ENCODE results near the gene SCGB1C1. TPM values are rescaled to one million over a fixed set of nuclear protein-coding genes. Genes with fewer than 3 reads are reported as not detected.
"Not testable (repeated sequence)": the region's sequence is repeated elsewhere in the genome, so short reads cannot be mapped to it uniquely, and the experiment has no call there.

Gene SCGB1C1
- total RNA-seq, 1 donor from 2014 or later: not detected

- DNase-seq: peak; percentile 24
- intact Hi-C loops (cut with DNase I): no loop called here
- ATAC-seq (ENCODE audit: poor library complexity): no peak
Measured at GRCh38 chr11:212150-213100, 19.5 kb downstream of the SCGB1C1 start.

GRCh38 chr11:213111-213510, 20.2 kb downstream of the SCGB1C1 start:
- ATAC-seq (ENCODE audit: poor library complexity): no peak
- intact Hi-C loops (cut with DNase I): no loop called here
- DNase-seq: peak; percentile 23

- intact Hi-C loops (cut with DNase I): no loop called here
- DNase-seq (peak; percentile 33), ATAC-seq (ENCODE audit: poor library complexity) (no peak)
Measured at GRCh38 chr11:214083-214482, 21.2 kb downstream of the SCGB1C1 start.

DNA sequence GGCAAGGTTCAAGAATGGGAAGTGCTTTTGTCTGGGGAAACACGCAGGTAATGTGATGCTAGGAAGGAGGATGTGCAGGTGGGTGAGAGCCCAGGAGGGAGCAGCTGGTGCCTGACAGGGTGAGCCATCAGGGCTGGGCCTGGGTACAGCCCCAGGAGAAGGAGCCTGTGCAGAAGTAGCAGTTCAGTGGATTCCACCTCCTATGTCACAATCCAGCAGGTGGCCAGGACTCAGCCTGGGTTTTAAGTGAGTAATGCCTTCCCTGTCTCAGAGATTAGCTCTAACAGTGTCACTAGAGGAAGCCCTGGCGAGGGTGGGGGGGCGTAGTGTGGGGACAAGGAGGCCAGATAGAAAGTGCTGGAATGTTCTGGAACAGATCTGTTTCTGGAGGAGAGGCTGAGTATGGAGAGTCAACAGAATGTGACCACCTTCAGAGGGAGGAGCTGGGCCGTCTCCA, 22.7 kb downstream of the SCGB1C1 start:
- ATAC-seq (ENCODE audit: poor library complexity) (no peak), DNase-seq (peak; percentile 31)
- intact Hi-C loops (cut with DNase I): no loop called here

- ATAC-seq (ENCODE audit: poor library complexity) (no peak), DNase-seq (peak; percentile 11)
- intact Hi-C loops (cut with DNase I): no loop called here
Measured at GRCh38 chr11:216081-216974, 23.4 kb downstream of the SCGB1C1 start.

DNA sequence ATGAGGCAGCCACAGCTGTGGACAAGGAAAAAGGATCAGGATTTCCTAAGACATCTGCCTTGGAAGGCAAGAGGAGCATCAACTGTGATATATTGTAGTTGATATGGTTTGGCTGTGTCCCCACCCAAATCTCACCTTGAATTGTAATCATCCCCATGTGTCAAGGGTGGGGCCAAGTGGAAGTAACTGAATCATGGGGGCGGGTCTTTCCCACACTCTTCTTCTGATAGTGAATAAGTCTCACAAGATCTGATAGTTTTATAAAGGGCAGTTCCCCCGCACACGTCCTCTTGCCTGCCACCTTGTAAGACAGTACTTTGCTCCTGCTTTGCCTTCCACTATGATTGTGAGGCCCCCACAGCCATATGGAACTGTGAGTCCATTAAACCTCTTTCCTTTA, 24.8 kb downstream of the SCGB1C1 start:
- intact Hi-C loops (cut with DNase I): no loop called here
- DNase-seq (no peak), ATAC-seq (ENCODE audit: poor library complexity) (no peak)

DNA sequence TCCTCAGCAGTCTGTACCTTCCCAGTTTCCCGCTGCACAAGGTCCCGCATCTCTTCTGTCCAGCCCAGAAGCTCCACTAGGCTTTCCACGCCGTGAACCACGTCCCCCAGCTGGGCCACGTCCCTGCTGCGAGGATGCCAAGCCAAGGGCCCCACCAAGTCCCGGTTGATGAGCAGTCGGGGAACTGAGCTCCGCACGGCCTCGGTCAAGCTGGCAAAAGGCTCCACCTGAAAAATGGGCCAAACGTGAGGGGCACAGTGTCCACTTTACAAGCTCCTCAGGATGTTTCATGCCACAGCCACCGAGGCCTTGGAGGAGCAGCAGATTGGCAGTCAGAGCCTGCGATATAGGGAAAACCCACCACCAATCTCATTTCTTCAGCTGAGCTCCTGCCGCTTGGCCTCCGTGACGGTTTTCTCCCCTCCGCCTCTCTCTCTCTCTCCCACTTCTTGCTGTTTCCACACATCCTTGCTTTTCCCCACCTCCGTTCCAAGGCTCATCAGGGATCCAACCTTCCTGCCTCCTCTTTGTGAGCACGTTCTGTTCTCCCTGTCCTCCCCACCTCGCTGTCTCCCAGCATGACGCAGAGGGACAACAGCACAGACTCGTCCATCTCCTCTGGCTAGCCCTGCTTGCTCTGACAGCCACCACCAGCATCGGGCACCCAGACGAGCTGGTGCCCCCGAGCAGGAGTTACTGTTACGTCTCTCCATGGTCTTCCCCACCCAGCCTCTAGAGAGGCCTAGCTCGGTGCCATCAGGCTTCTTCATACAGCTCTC, 26.1 kb downstream of the SCGB1C1 start:
- ATAC-seq (ENCODE audit: poor library complexity) (no peak), DNase-seq (peak; percentile 37)
- intact Hi-C loops (cut with DNase I): no loop called here

DNA sequence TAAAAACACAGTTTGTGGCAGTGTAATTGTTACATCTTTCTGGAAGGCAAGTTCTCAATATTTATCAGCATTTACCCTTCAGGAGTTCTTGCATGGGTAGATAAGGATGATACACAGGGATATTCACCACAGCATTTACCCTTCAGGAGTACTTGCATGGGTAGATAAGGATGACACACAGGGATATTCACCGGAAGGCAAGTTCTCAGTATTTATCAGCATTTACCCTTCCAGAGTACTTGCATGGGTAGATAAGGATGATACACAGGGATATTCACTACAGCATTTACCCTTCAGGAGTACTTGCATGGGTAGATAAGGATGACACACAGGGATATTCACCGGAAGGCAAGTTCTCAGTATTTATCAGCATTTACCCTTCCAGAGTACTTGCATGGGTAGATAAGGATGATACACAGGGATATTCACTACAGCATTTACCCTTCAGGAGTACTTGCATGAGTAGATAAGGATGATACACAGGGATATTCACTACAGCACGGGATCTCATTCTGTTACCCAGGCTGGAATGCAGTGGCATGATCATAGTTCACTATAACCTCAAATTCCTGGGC, 27.9 kb downstream of the SCGB1C1 start:
- DNase-seq; intact Hi-C loops (cut with DNase I); ATAC-seq (ENCODE audit: poor library complexity): not testable (repeated sequence)

GRCh38 chr11:221539-221938, 28.7 kb downstream of the SCGB1C1 start:
- no peak for DNase-seq
- ATAC-seq (ENCODE audit: poor library complexity): no peak
- intact Hi-C loops (cut with DNase I): no loop called here

DNA sequence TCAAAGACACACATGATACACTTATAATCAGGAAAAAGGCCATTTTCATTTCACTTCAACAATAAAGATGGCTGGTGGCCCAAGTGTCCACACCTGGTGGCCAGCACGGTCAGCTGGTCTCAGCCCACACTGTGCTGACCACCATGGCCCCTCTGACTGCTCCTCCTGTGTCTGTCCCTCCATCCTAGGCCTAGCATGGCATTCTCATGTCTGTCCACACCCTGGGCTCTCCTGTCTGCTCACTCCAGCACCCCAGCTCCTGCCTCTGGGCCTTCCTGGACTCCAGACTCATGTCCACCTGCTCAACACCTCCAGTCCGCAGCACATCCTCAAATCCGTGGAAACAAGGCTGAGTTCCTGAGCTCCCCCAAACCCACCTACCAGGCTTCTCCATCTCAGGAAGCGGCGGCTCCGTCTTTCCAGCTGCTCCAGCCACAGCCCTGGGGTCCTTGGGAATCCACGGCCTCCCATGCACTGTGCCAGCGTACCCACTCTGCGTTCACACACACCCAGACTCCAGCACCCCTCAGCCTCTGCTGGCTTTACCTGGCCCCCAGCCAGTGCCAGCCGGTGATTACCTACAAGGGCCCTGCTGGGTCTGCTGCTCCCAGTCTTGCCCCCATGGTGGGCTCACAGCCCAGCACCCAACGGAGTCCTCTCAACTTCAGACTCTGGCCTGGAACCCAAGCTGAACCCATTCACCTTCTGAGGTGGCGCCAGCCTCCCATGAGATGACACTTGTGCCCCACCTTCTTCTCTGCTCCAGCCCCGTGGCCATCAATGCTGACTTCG, 29.3 kb downstream of the SCGB1C1 start:
- DNase-seq (peak; percentile 22), ATAC-seq (ENCODE audit: poor library complexity) (no peak)
- intact Hi-C loops (cut with DNase I): no loop called here

- intact Hi-C loops (cut with DNase I): no loop called here
- ATAC-seq (ENCODE audit: poor library complexity) (peak; percentile 11), DNase-seq (peak; percentile 27)
Measured at GRCh38 chr11:223026-223789, 30.3 kb downstream of the SCGB1C1 start.

GRCh38 chr11:223884-224283, 31.0 kb downstream of the SCGB1C1 start:
- DNase-seq: peak; percentile 11
- intact Hi-C loops (cut with DNase I): no loop called here
- ATAC-seq (ENCODE audit: poor library complexity): no peak

DNA sequence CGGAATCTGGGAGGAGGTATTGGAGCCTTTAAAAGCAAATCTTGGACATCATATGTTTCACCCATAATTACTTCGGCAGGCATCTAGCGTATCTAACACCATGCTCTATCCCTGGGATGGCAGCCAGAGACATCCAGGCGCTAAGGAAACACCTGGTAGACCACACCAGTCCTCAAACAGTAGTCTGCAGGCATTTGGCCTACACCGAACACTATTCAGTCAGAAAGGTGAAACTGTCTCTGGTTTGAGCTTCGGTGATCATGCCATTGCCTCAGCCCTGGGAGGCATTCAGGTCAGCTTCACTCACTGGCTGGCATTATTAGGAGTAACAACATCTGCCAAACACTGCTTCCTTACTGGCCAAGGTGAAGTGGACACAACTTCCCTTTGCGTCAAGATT, 31.5 kb downstream of the SCGB1C1 start:
- DNase-seq (no peak), ATAC-seq (ENCODE audit: poor library complexity) (no peak)
- intact Hi-C loops (cut with DNase I): no loop called here

GRCh38 chr11:225734-226453, 33.0 kb downstream of the SCGB1C1 start:
- intact Hi-C loops (cut with DNase I): no loop called here
- no peak for ATAC-seq (ENCODE audit: poor library complexity)
- no peak for DNase-seq

- intact Hi-C loops (cut with DNase I): no loop called here
- no peak for DNase-seq
- no peak for ATAC-seq (ENCODE audit: poor library complexity)
Measured at GRCh38 chr11:227824-228379, 35.0 kb downstream of the SCGB1C1 start.

GRCh38 chr11:230431-230830, 37.6 kb downstream of the SCGB1C1 start:
- intact Hi-C loops (cut with DNase I): no loop called here
- ATAC-seq (ENCODE audit: poor library complexity): no peak

More at GRCh38 chr11:230431-230830, 37.6 kb downstream of the SCGB1C1 start:
- DNase-seq: no peak

Data from Right ventricle myocardium superior (tissue), 1 donor.